GM18870 (cell line): ENCODE measurements around the gene CLTB.
"Not testable (repeated sequence)": the region's sequence is repeated elsewhere in the genome, so short reads cannot be mapped to it uniquely, and the experiment has no call there.

Experiments
- ATAC-seq: cut with Tn5 transposase; IDR thresholded peaks from one replicate; pipeline ENCODE4 v1.9.1; 2021; ENCODE audit warnings: moderate library complexity; ENCODE audit not compliant: unreplicated experiment

Gene CLTB

GRCh38 chr5:176427971-176428370 lies 11.6 kb upstream of the CLTB start:
- ATAC-seq = no peak

- ATAC-seq = no peak
Observed at GRCh38 chr5:176426876-176427275, 10.5 kb upstream of the CLTB start.

- no peak for ATAC-seq
Observed at GRCh38 chr5:176425791-176426190, 9.5 kb upstream of the CLTB start.

- ATAC-seq = no peak
Observed at GRCh38 chr5:176425138-176425537, 8.8 kb upstream of the CLTB start.

GRCh38 chr5:176424181-176424580 lies 7.8 kb upstream of the CLTB start:
- ATAC-seq = no peak

- no peak for ATAC-seq
Observed at GRCh38 chr5:176420972-176421544, 4.7 kb upstream of the CLTB start.

- no peak for ATAC-seq
Observed at GRCh38 chr5:176420086-176420485, 3.7 kb upstream of the CLTB start.

GRCh38 chr5:176418251-176418650 lies 1.9 kb upstream of the CLTB start:
- no peak for ATAC-seq

- no peak for ATAC-seq
Observed at GRCh38 chr5:176416965-176417364, 626 bp upstream of the CLTB start.

- no peak for ATAC-seq
Observed at GRCh38 chr5:176415240-176415951, 943 bp downstream of the CLTB start.

GRCh38 chr5:176414704-176415103 lies 1.6 kb downstream of the CLTB start:
- ATAC-seq = no peak

- ATAC-seq = no peak
Observed at GRCh38 chr5:176413709-176414191, 2.6 kb downstream of the CLTB start.

- ATAC-seq = no peak
Observed at GRCh38 chr5:176413255-176413565, 3.1 kb downstream of the CLTB start.

- no peak for ATAC-seq
Observed at GRCh38 chr5:176412517-176413254, 3.7 kb downstream of the CLTB start.

GRCh38 chr5:176410486-176411180 lies 5.7 kb downstream of the CLTB start:
- ATAC-seq = no peak

GRCh38 chr5:176409765-176410164 lies 6.6 kb downstream of the CLTB start:
- ATAC-seq = no peak

GRCh38 chr5:176408590-176408989 lies 7.7 kb downstream of the CLTB start:
- no peak for ATAC-seq

- not testable (repeated sequence) for ATAC-seq
Observed at GRCh38 chr5:176408252-176408573, 8.1 kb downstream of the CLTB start.

GRCh38 chr5:176407456-176408251 lies 8.7 kb downstream of the CLTB start:
- ATAC-seq = no peak

GRCh38 chr5:176406436-176407052 lies 9.8 kb downstream of the CLTB start:
- ATAC-seq = no peak
